K562 (cell line): ENCODE results near the gene GRAMD4. TPM values are rescaled to one million over a fixed set of nuclear protein-coding genes. Genes with fewer than 3 reads are reported as not detected.

Experiments
- ATAC-seq: fragments of 200-7000 bp; cut with Tn5 transposase; 3 replicates; pipeline ENCODE4 v1.9.1; 2020; ENCODE audit warnings: moderate library complexity
- BruUV-seq: library from RNA; stranded (reverse); fragments of 400-500 nt; replicated peaks from 2 replicates; lab custom pipeline; 2021; lab: Mats Ljungman, UMichigan
- CTCF ChIA-PET: fragments of 300-600 bp; formaldehyde crosslinking; extraction: SDS; loops from one replicate; lab custom pipeline; 2021; ENCODE audit warnings: low intra/inter-chr PET ratio; lab: Yijun Ruan, JAX
- POLR2A ChIA-PET: fragments of 300-600, 350-650 bp; sonication (Branson Sonifier 250); formaldehyde crosslinking; extraction: SDS; loops from one replicate; lab custom pipeline; 2021; ENCODE audit warnings: antibody characterized with exemption, inconsistent platforms; lab: Yijun Ruan, JAX
- DNase-seq, 4 experiments: peaks; one replicate each; pipeline versions ENCODE4 v3.0.0 to v3.0.0-alpha.2; 2011 to 2018; ENCODE audit warnings: low spot score in 3 of 4, mixed read lengths in 3 of 4; ENCODE audit errors: extremely low read depth in 1 of 4
- FAIRE-seq: peaks from 2 replicates; lab custom pipeline; 2011; peaks lifted over from hg19 to GRCh38; lab: Jason Lieb, UNC
- H2AFZ ChIP-seq: 2 replicates; pipeline ENCODE4 v1.6.0; 2011; ENCODE audit warnings: low read depth, low read length, control low read depth, inconsistent platforms
- H3K27ac ChIP-seq: fragments of 200-600 bp; 3 replicates; pipeline ENCODE4 v1.8.0; 2011; ENCODE audit warnings: low read depth, mild to moderate bottlenecking, control low read depth, inconsistent platforms, low read length, moderate library complexity, mixed read lengths; ENCODE audit errors: extremely low read depth
- H3K27me3 ChIP-seq, 2 experiments: fragments of 300-600 bp in 1 of 2; 2 replicates in 1 of 2; 3 replicates in 1 of 2; pipeline versions ENCODE4 v1.6.0 to v1.8.0; 2011; ENCODE audit warnings: inconsistent platforms in 2 of 2, low read length in 2 of 2, mild to moderate bottlenecking in 1 of 2, mixed read lengths in 1 of 2, moderate library complexity in 1 of 2; ENCODE audit not compliant: control insufficient read depth in 2 of 2, insufficient read depth in 2 of 2
- H3K36me3 ChIP-seq: fragments of 300-600 bp; 3 replicates; pipeline ENCODE4 v1.8.0; 2011; ENCODE audit warnings: mild to moderate bottlenecking, low read length, inconsistent platforms; ENCODE audit not compliant: control insufficient read depth, insufficient read depth
- H3K4me1 ChIP-seq, 2 experiments: fragments of 200-600 bp in 1 of 2; replicated peaks in 1 of 2; 2 replicates in 1 of 2; 3 replicates in 1 of 2; pipeline versions ENCODE4 v1.5.1 to v1.8.0; 2011; ENCODE audit warnings: inconsistent platforms in 2 of 2, low read length in 2 of 2, mild to moderate bottlenecking in 1 of 2, mixed read lengths in 1 of 2, moderate library complexity in 1 of 2; ENCODE audit not compliant: control insufficient read depth in 2 of 2, insufficient read depth in 2 of 2
- H3K4me2 ChIP-seq: 2 replicates; pipeline ENCODE4 v1.6.1; 2011; ENCODE audit warnings: low read length, control low read depth, inconsistent platforms, mixed read lengths; ENCODE audit not compliant: insufficient read depth
- H3K4me3 ChIP-seq: fragments of 200-600 bp; sonication (generic), shearing (Covaris generic); 2 replicates; pipeline ENCODE4 v1.5.1; 2016; ENCODE audit warnings: control low read depth, inconsistent platforms
- H3K79me2 ChIP-seq: fragments of 200-600 bp; 3 replicates; pipeline ENCODE4 v1.8.0; 2011; ENCODE audit warnings: low read length, inconsistent platforms; ENCODE audit not compliant: control insufficient read depth, insufficient read depth
- H3K9ac ChIP-seq, 2 experiments: 2 replicates each; pipeline versions ENCODE4 v1.6.0 to v1.6.1; 2011; ENCODE audit warnings: low read depth in 2 of 2, low read length in 2 of 2, control low read depth in 1 of 2, inconsistent platforms in 1 of 2, mild to moderate bottlenecking in 1 of 2, mixed read lengths in 1 of 2; ENCODE audit not compliant: insufficient read depth in 1 of 2
- H3K9me1 ChIP-seq: one replicate; pipeline ENCODE4 v1.6.0; 2011; ENCODE audit warnings: inconsistent platforms, mild to moderate bottlenecking, low read length, moderate library complexity; ENCODE audit not compliant: control insufficient read depth, insufficient read depth
- H3K9me3 ChIP-seq: replicated peaks from 2 replicates; pipeline ENCODE4 v1.5.1; 2011; ENCODE audit warnings: low read depth, low read length, inconsistent platforms; ENCODE audit not compliant: control insufficient read depth, insufficient read depth
- H4K20me1 ChIP-seq: replicated peaks from 2 replicates; pipeline ENCODE4 v1.6.1; 2011; ENCODE audit warnings: low read length, inconsistent platforms, mixed read lengths; ENCODE audit not compliant: control insufficient read depth, insufficient read depth
- CEBPG ChIP-seq, 3 experiments: fragments of 200-800 bp in 1 of 3; sonication (Bioruptor generic) in 1 of 3; sonication (generic) in 1 of 3; formaldehyde crosslinking in 1 of 3; IDR thresholded peaks in 2 of 3; conservative IDR thresholded peaks in 1 of 3; 2 replicates each; pipeline versions ENCODE4 v1.6.1 to v1.8.0; 2016 to 2022; ENCODE audit warnings: missing compliant biosample characterization in 2 of 3, missing genetic modification characterization in 2 of 3, mild to moderate bottlenecking in 1 of 3, missing genetic modification reagents in 1 of 3
- DDX20 ChIP-seq: fragments of 450-650 bp; IDR thresholded peaks from 2 replicates; pipeline ENCODE4 v1.6.1; 2016; ENCODE audit warnings: missing genetic modification characterization, low read depth, mild to moderate bottlenecking, missing compliant biosample characterization, moderate library complexity
- GATA2 ChIP-seq: sonication (generic); formaldehyde crosslinking; IDR thresholded peaks from 2 replicates; pipeline ENCODE4 v1.4.0; 2020; ENCODE audit warnings: mild to moderate bottlenecking, missing genetic modification reagents
- NCOA2 ChIP-seq, 2 experiments: fragments of 450-650 bp; IDR thresholded peaks; 2 replicates each; pipeline ENCODE4 v1.6.1; 2018; ENCODE audit warnings: mild to moderate bottlenecking in 2 of 2, moderate library complexity in 1 of 2; ENCODE audit not compliant: partially characterized antibody in 2 of 2
- POLR2G ChIP-seq: fragments of 200-400 bp; formaldehyde crosslinking; IDR thresholded peaks from 2 replicates; pipeline ENCODE4 v1.6.1; 2017; ENCODE audit warnings: low read depth, mild to moderate bottlenecking, antibody characterized with exemption, low read length, moderate library complexity
- POLR3G ChIP-seq: IDR thresholded peaks from 2 replicates; pipeline ENCODE4 v1.6.1; 2011; ENCODE audit not compliant: insufficient read length, insufficient replicate concordance; ENCODE audit errors: extremely low read depth
- RBM22 ChIP-seq: fragments of 200-400 bp; formaldehyde crosslinking; IDR thresholded peaks from 2 replicates; pipeline ENCODE4 v1.6.1; 2018; ENCODE audit warnings: low read length, low read depth; ENCODE audit not compliant: poor library complexity, severe bottlenecking
- RHOXF2B ChIP-seq: fragments of 250-450 bp; sonication (Bioruptor Pico); conservative IDR thresholded peaks from 2 replicates; pipeline ENCODE4 v1.5.1; 2021
- SRSF7 ChIP-seq: fragments of 200-400 bp; formaldehyde crosslinking; optimal IDR thresholded peaks from 2 replicates; pipeline ENCODE3; 2017; ENCODE audit warnings: mild to moderate bottlenecking, low read depth, low read length
- TAF15 ChIP-seq: fragments of 200-400 bp; formaldehyde crosslinking; IDR thresholded peaks from 2 replicates; pipeline ENCODE4 v1.6.1; 2017; ENCODE audit warnings: mild to moderate bottlenecking, low read depth, low read length, moderate library complexity
- WGBS: fragments of 100-300 bp; shearing (Covaris generic); methylation state at CpG from one replicate; pipeline ENCODE4 v1.1.6; 2016; ENCODE audit warnings: low coverage, mixed read lengths; ENCODE audit not compliant: insufficient coverage; ENCODE audit errors: missing lambda C conversion rate; 5-methylcytosine and 5-hydroxymethylcytosine counted together
- in situ Hi-C: fragments of 300-500 bp; cut with MboI; formaldehyde crosslinking; loops from 4 replicates; pipeline ENCODE4 v1.15.0; 2018; ENCODE audit warnings: inconsistent platforms, mixed read lengths
- intact Hi-C: fragments of 100-400 bp; cut with micrococcal nuclease; formaldehyde crosslinking; loops from 2 replicates; pipeline ENCODE4 v1.14.2; 2022
- polyA plus RNA-seq, 8 experiments: library from polyadenylated mRNA; depleted of rRNA in 4 of 8; stranded (reverse) in 5 of 8; unstranded in 3 of 8; fragments of >200 nt; fragmentation: Nextera tagmentation in 2 of 8; fragmentation: Illumina TruSeq in 1 of 8; extraction: Ambion mirVana in 2 of 8; extraction: Trizol in 1 of 8; gene quantifications; 2 replicates each; pipeline versions ENCODE4 v1.2.1 to v1.2.3, GENCODE V29; 2011 to 2014; ENCODE audit warnings: inconsistent platforms in 1 of 8, missing spikeins in 1 of 8
- total RNA-seq, 7 experiments: library from RNA; depleted of rRNA in 6 of 7; stranded (reverse); fragments of >200 nt in 6 of 7; fragmentation: Illumina TruSeq in 2 of 7; extraction: Trizol in 2 of 7; gene quantifications; 2 replicates each; pipeline versions ENCODE4 v1.2.1 to v1.2.3, GENCODE V29; 2011 to 2021; ENCODE audit warnings: low replicate concordance in 1 of 7
- TF ChIP-seq, protein P1 (sequence below): sonication (generic); formaldehyde crosslinking; IDR thresholded peaks from 2 replicates; pipeline ENCODE4 v1.4.0; 2020; ENCODE audit warnings: mild to moderate bottlenecking, missing genetic modification reagents
- TF ChIP-seq, protein P2 (sequence below): sonication (generic); formaldehyde crosslinking; IDR thresholded peaks from 2 replicates; pipeline ENCODE4 v1.9.0; 2022; ENCODE audit warnings: mild to moderate bottlenecking, missing genetic modification reagents

Gene GRAMD4
- total and polyA plus RNA-seq, 9 of the 15 experiments (the other 6 are each of a cell fraction or from before 2014, with no cell fraction given): 0.18 to 44.8 (median 18.6) TPM

- FAIRE-seq (no peak), ATAC-seq (no peak), DNase-seq (no peak)
- no peaks in the 10 kb centered on the region for H3K27me3 ChIP-seq
- no peaks in the 10 kb centered on the region for H3K9me3 ChIP-seq
- H3K4me3 ChIP-seq: no peak overlapping the region
- WGBS: no CpG with 5 or more reads among the region's 13 CpGs
- in situ Hi-C loops (loop anchor here (10.0 kb wide), 1 partner anchor 111 kb away; no protein-coding TSS in a partner anchor), intact Hi-C loops (no loop called here)
- H2AFZ ChIP-seq: no peak overlapping the region
- ChIA-PET POLR2A (no interaction called here), CTCF (no interaction called here)
- H3K27ac ChIP-seq: no peak overlapping the region
- H3K79me2 ChIP-seq: no peaks in the 10 kb centered on the region
- no peaks in the 10 kb centered on the region; the same call in 1 of the 2 replicates for H4K20me1 ChIP-seq
- no peak overlapping the region for H3K4me2 ChIP-seq
- TF ChIP-seq NCOA2 (IDR thresholded peaks at IDR 0.05; ENCODE audit: partially characterized antibody in 2 of 2) (no peak), POLR2G (0 out of 2 replicates have a peak, but pooled peaks have one; percentile 2)
- peaks cover 30% of the 10 kb centered on the region; the same call in 1 of the 3 replicates for H3K36me3 ChIP-seq
- H3K4me1 ChIP-seq: peaks cover 0 to 18% of the 10 kb centered on the region in 2 experiments; a peak in 2 of 5 replicates
- no peaks in the 10 kb centered on the region for H3K9me1 ChIP-seq
- no peak overlapping the region; a peak in 1 of 4 replicates for H3K9ac ChIP-seq
- BruUV-seq: no TSS peak
Observed at GRCh38 chr22:46675479-46675878, 55.3 kb downstream of the GRAMD4 start.

DNA sequence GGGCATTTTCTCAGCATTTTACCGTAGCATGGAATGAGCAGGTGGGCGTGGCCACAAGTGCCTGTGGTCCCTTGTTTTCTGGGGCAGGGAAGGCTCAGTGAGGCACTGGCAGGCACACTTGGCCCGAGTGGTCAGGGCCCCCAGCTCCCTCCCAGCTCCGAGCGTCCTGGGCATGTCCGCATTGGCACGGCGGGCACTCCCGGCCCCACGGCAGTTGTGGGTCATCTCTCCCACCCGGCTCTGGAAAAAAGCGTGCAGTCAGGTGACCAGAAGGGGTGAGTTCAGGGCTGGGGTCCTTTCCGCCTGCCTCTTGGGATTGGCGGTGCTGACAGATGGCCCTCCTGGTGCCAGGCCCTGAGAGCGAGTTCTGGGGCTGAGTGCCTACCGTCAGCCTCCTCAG lies 55.8 kb downstream of the GRAMD4 start:
- Histone ChIP-seq H3K9ac (no peak overlapping the region), H3K4me1 (peaks cover 0 to 16% of the 10 kb centered on the region in 2 experiments; a peak in 2 of 5 replicates), H4K20me1 (no peaks in the 10 kb centered on the region; the same call in 1 of the 2 replicates), H2AFZ (no peak overlapping the region), H3K9me3 (no peaks in the 10 kb centered on the region), H3K9me1 (no peaks in the 10 kb centered on the region), H3K27ac (no peak overlapping the region), H3K27me3 (no peaks in the 10 kb centered on the region), H3K4me2 (no peak overlapping the region), H3K79me2 (no peaks in the 10 kb centered on the region), H3K4me3 (no peak overlapping the region), H3K36me3 (peaks cover 27% of the 10 kb centered on the region; the same call in 1 of the 3 replicates)
- BruUV-seq: no TSS peak
- 97% methylated on average over 10 of the region's 16 CpGs for WGBS
- ChIA-PET CTCF (no interaction called here), POLR2A (no interaction called here)
- DNase-seq (no peak), FAIRE-seq (no peak), ATAC-seq (no peak)
- intact Hi-C loops (no loop called here), in situ Hi-C loops (loop anchor here (10.0 kb wide), 1 partner anchor 111 kb away; no protein-coding TSS in a partner anchor)
- TF ChIP-seq RHOXF2B (CRISPR knock-in tag): no peak
- TF ChIP-seq TAF15: no peak
- TF ChIP-seq, protein P1, sequence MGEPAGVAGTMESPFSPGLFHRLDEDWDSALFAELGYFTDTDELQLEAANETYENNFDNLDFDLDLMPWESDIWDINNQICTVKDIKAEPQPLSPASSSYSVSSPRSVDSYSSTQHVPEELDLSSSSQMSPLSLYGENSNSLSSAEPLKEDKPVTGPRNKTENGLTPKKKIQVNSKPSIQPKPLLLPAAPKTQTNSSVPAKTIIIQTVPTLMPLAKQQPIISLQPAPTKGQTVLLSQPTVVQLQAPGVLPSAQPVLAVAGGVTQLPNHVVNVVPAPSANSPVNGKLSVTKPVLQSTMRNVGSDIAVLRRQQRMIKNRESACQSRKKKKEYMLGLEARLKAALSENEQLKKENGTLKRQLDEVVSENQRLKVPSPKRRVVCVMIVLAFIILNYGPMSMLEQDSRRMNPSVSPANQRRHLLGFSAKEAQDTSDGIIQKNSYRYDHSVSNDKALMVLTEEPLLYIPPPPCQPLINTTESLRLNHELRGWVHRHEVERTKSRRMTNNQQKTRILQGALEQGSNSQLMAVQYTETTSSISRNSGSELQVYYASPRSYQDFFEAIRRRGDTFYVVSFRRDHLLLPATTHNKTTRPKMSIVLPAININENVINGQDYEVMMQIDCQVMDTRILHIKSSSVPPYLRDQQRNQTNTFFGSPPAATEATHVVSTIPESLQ (CRISPR knock-in tag): no peak
- no peak for TF ChIP-seq CEBPG (CRISPR knock-in tag; IDR thresholded peaks at IDR 0.05)
- TF ChIP-seq CEBPG (tag; conservative IDR thresholded peaks at IDR 0.05 in 1 of 2, IDR thresholded peaks at IDR 0.05 in 1 of 2): no peak
- TF ChIP-seq POLR3G: no peak
- TF ChIP-seq SRSF7: no peak
- TF ChIP-seq GATA2 (CRISPR knock-in tag): no peak
- TF ChIP-seq POLR2G: 0 out of 2 replicates have a peak, but pooled peaks have one; percentile 1
- TF ChIP-seq, protein P2, sequence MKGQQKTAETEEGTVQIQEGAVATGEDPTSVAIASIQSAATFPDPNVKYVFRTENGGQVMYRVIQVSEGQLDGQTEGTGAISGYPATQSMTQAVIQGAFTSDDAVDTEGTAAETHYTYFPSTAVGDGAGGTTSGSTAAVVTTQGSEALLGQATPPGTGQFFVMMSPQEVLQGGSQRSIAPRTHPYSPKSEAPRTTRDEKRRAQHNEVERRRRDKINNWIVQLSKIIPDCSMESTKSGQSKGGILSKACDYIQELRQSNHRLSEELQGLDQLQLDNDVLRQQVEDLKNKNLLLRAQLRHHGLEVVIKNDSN (CRISPR knock-in tag): no peak
- no peak for TF ChIP-seq DDX20
- peak; percentile 22 for TF ChIP-seq RBM22
